Glutamatergic neuron (in vitro differentiated cells): ENCODE data around the gene CFAP73. TPM values are rescaled to one million over a fixed set of nuclear protein-coding genes. Genes with fewer than 3 reads are reported as not detected.

Experiments used
- DNase-seq: peaks from one replicate; pipeline ENCODE4 v3.0.0; 2022
- H3K27ac Mint-ChIP-seq: one replicate; pipeline ENCODE4 v1.8.0; 2020; ENCODE audit warnings: mild to moderate bottlenecking, mixed read lengths, inconsistent platforms; ENCODE audit not compliant: unreplicated experiment
- H3K27me3 Mint-ChIP-seq: one replicate; pipeline ENCODE4 v1.8.0; 2020; ENCODE audit warnings: mild to moderate bottlenecking, moderate library complexity, mixed read lengths, inconsistent platforms; ENCODE audit not compliant: unreplicated experiment
- H3K36me3 Mint-ChIP-seq: one replicate; pipeline ENCODE4 v1.8.0; 2020; ENCODE audit warnings: mild to moderate bottlenecking, mixed read lengths, inconsistent platforms; ENCODE audit not compliant: unreplicated experiment
- H3K4me1 Mint-ChIP-seq: one replicate; pipeline ENCODE4 v1.8.0; 2020; ENCODE audit warnings: mild to moderate bottlenecking, low read depth, mixed read lengths, inconsistent platforms; ENCODE audit not compliant: unreplicated experiment
- H3K4me3 Mint-ChIP-seq: one replicate; pipeline ENCODE4 v1.8.0; 2020; ENCODE audit warnings: mild to moderate bottlenecking, mixed read lengths, inconsistent platforms; ENCODE audit not compliant: unreplicated experiment
- H3K9me3 Mint-ChIP-seq: one replicate; pipeline ENCODE4 v1.8.0; 2020; ENCODE audit warnings: mild to moderate bottlenecking, moderate library complexity, mixed read lengths, inconsistent platforms; ENCODE audit not compliant: unreplicated experiment
- total RNA-seq: library from RNA; stranded (reverse); fragmentation: NEBNext Ultra II Directional; extraction: Animal tissue kit (Norgen Biotek cat#: 25700); gene quantifications from one replicate; pipeline ENCODE4 v1.2.1, GENCODE V29; 2021; ENCODE audit not compliant: unreplicated experiment
- TF ChIP-seq, protein P1 (sequence below): fragments of 200-600 bp; sonication (generic); IDR thresholded peaks from one replicate; pipeline ENCODE4 v1.5.0; 2021; ENCODE audit not compliant: partially characterized antibody, unreplicated experiment

Gene CFAP73
- total RNA-seq, 1 donor from 2014 or later: not detected

DNA sequence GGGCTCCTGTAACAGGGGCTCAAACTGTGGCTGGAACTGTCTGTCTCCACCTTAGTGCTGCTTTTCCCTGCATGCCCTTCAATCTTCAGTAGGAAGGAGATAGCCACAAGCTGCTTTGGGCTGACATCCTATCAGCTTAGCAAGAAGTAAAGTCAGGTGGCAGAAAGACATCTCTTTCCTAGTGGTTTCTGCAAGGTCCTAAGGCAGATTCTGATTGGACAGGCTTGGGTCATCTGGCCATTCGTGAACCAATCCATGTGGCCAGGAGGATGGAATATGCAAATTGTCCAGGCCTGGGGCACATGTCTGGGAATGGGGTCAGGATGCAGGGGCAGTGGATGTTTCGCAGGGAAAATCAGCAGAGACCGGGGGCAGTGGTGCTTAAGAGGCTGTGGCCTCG lies 41.2 kb downstream of the CFAP73 start:
- Mint-ChIP-seq H3K4me3 (no peak overlapping the region), H3K27me3 (no peaks in the 10 kb centered on the region), H3K9me3 (peaks cover 2% of the 10 kb centered on the region), H3K36me3 (no peaks in the 10 kb centered on the region), H3K27ac (no peak overlapping the region), H3K4me1 (peaks cover 12% of the 10 kb centered on the region)
- DNase-seq: peak; percentile 31
- TF ChIP-seq, protein P1, sequence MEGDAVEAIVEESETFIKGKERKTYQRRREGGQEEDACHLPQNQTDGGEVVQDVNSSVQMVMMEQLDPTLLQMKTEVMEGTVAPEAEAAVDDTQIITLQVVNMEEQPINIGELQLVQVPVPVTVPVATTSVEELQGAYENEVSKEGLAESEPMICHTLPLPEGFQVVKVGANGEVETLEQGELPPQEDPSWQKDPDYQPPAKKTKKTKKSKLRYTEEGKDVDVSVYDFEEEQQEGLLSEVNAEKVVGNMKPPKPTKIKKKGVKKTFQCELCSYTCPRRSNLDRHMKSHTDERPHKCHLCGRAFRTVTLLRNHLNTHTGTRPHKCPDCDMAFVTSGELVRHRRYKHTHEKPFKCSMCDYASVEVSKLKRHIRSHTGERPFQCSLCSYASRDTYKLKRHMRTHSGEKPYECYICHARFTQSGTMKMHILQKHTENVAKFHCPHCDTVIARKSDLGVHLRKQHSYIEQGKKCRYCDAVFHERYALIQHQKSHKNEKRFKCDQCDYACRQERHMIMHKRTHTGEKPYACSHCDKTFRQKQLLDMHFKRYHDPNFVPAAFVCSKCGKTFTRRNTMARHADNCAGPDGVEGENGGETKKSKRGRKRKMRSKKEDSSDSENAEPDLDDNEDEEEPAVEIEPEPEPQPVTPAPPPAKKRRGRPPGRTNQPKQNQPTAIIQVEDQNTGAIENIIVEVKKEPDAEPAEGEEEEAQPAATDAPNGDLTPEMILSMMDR: no peak

DNA sequence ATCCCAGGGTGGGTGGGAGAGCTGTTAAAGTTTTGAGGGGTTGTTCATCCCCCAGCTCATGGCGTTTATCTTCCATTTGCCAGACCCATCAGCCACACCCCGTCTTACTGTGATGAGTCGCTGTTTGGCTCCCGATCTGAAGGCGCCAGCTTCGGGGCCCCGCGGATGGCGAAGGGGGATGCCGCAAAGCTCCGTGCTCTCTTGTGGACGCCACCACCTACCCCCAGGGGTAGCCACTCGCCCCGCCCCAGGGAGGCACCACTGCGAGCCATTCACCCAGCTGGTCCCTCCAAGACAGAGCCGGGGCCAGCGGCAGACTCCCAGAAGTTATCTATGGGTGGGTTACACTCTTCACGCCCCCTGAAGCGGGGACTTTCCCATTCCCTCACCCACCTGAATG lies 41.7 kb downstream of the CFAP73 start:
- TF ChIP-seq, protein P1: no peak
- DNase-seq: no peak
- H3K27ac Mint-ChIP-seq: no peak overlapping the region
- peaks cover 2% of the 10 kb centered on the region for H3K9me3 Mint-ChIP-seq
- peaks cover 13% of the 10 kb centered on the region for H3K4me1 Mint-ChIP-seq
- no peaks in the 10 kb centered on the region for H3K36me3 Mint-ChIP-seq
- no peak overlapping the region for H3K4me3 Mint-ChIP-seq
- no peaks in the 10 kb centered on the region for H3K27me3 Mint-ChIP-seq

DNA sequence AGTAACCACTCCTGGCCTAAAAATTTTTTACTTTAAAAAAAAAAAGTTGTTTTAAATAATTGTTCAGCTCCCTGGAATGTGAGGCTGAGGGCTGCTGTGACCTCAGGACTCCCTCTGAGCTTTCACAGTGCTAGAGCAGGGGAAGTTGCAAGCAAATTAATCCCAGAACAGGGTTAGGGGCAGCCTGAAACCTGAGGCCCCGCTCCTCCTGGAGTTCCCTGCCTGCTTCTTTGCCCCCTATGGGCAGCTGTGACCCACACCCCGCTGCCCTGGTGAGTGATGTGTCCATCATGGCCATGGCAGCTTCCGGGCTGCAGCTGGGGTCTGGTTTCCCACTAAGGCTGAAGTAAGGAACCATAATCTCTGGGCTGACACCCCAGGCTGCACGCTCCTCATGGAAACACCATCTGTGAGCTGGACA lies 45.5 kb downstream of the CFAP73 start:
- Mint-ChIP-seq H3K36me3 (no peaks in the 10 kb centered on the region), H3K9me3 (no peaks in the 10 kb centered on the region), H3K4me1 (peaks cover 8% of the 10 kb centered on the region), H3K27ac (no peak overlapping the region), H3K27me3 (no peaks in the 10 kb centered on the region), H3K4me3 (no peak overlapping the region)
- DNase-seq: no peak
- TF ChIP-seq, protein P1: no peak

DNA sequence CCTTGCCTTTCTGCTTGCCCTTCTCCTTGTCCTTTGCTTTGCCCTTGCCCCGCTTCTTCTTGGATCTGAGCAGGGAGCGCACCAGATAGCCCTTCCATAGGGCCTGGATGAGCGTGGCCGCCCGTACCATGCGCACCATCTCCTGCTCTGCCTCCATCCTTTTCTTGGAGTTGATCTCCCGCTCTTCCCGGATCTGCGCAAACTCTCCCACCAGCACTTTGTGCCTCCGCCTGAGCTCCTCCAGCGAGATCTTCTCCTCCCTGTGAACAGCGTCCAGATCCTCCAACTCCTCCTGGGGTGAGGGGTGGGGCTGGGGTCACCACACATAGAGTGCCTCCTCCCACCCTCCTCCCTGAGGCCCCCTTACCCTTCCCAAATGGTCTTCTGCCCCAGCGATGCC lies 46.1 kb downstream of the CFAP73 start:
- no peak overlapping the region for H3K4me3 Mint-ChIP-seq
- TF ChIP-seq, protein P1: no peak
- H3K4me1 Mint-ChIP-seq: peaks cover 6% of the 10 kb centered on the region
- DNase-seq: no peak
- H3K9me3 Mint-ChIP-seq: no peaks in the 10 kb centered on the region
- H3K36me3 Mint-ChIP-seq: no peaks in the 10 kb centered on the region
- no peaks in the 10 kb centered on the region for H3K27me3 Mint-ChIP-seq
- H3K27ac Mint-ChIP-seq: no peak overlapping the region

DNA sequence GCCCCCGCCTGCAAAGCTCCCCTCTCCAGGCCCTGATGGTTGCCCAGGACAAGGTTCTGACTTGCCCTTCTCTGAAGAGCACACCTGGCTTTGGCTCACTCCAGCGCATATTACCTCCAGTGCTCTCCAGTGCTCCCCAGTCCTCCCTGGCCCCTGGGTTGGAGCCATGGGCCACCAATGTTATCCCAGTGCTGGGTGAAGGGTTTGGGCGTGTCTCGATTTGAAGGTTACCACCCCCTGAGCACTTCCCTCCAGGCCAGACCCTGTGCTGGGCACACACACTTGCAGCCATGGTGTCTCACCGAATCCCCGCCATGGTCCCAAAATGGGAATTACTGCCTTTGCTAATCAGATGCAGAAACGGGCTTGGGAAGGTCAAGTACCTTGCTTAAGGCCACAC lies 47.1 kb downstream of the CFAP73 start:
- TF ChIP-seq, protein P1: no peak
- no peaks in the 10 kb centered on the region for H3K36me3 Mint-ChIP-seq
- no peaks in the 10 kb centered on the region for H3K27me3 Mint-ChIP-seq
- no peak for DNase-seq
- no peak overlapping the region for H3K27ac Mint-ChIP-seq
- H3K9me3 Mint-ChIP-seq: no peaks in the 10 kb centered on the region
- H3K4me3 Mint-ChIP-seq: no peak overlapping the region
- H3K4me1 Mint-ChIP-seq: peaks cover 5% of the 10 kb centered on the region
